WTC11 (cell line): Measurements from ENCODE around the gene NPDC1.

Experiments used
- ATF3 ChIP-seq: sonication (generic); formaldehyde crosslinking; conservative IDR thresholded peaks from 2 replicates; pipeline ENCODE4 v1.8.1; 2022; ENCODE audit warnings: mild to moderate bottlenecking, missing genetic modification reagents
- CREB1 ChIP-seq: sonication (generic); formaldehyde crosslinking; IDR thresholded peaks from 2 replicates; pipeline ENCODE4 v1.8.0; 2023; ENCODE audit warnings: mild to moderate bottlenecking, missing genetic modification reagents
- CTCF ChIP-seq: fragments of 200-600 bp; IDR thresholded peaks from 2 replicates; pipeline ENCODE4 v1.8.0; 2022; ENCODE audit warnings: antibody characterized with exemption
- ESRRA ChIP-seq: sonication (generic); formaldehyde crosslinking; IDR thresholded peaks from 2 replicates; pipeline ENCODE4 v1.8.1; 2022; ENCODE audit warnings: mild to moderate bottlenecking, missing genetic modification reagents, borderline replicate concordance
- FOXJ3 ChIP-seq: sonication (generic); formaldehyde crosslinking; IDR thresholded peaks from 2 replicates; pipeline ENCODE4 v1.9.0; 2021; ENCODE audit warnings: missing genetic modification reagents, mild to moderate bottlenecking, borderline replicate concordance
- FOXP1 ChIP-seq: sonication (generic); formaldehyde crosslinking; IDR thresholded peaks from 2 replicates; pipeline ENCODE4 v1.8.0; 2022; ENCODE audit warnings: missing genetic modification reagents, mild to moderate bottlenecking, moderate library complexity, borderline replicate concordance
- PRRX2 ChIP-seq: fragments of 250-450 bp; sonication (Bioruptor Pico); IDR thresholded peaks from 2 replicates; pipeline ENCODE4 v1.8.0; 2021; ENCODE audit warnings: mild to moderate bottlenecking
- SP1 ChIP-seq: sonication (generic); formaldehyde crosslinking; conservative IDR thresholded peaks from 2 replicates; pipeline ENCODE4 v1.8.1; 2022; ENCODE audit warnings: missing genetic modification reagents
- TP53 ChIP-seq: sonication (generic); formaldehyde crosslinking; IDR thresholded peaks from 2 replicates; pipeline ENCODE4 v1.8.1; 2023; ENCODE audit warnings: mild to moderate bottlenecking, missing genetic modification reagents
- USF1 ChIP-seq: sonication (generic); formaldehyde crosslinking; IDR thresholded peaks from 2 replicates; pipeline ENCODE4 v1.8.0; 2022; ENCODE audit warnings: mild to moderate bottlenecking, missing genetic modification reagents
- ZNF423 ChIP-seq: fragments of 250-450 bp; sonication (Bioruptor Pico); IDR thresholded peaks from 2 replicates; pipeline ENCODE4 v2.1.2; 2022; ENCODE audit warnings: mild to moderate bottlenecking, moderate library complexity
- TF ChIP-seq, protein P1 (sequence below): sonication (generic); formaldehyde crosslinking; IDR thresholded peaks from 2 replicates; pipeline ENCODE4 v1.8.0; 2022; ENCODE audit warnings: mild to moderate bottlenecking, missing genetic modification reagents

DNA sequence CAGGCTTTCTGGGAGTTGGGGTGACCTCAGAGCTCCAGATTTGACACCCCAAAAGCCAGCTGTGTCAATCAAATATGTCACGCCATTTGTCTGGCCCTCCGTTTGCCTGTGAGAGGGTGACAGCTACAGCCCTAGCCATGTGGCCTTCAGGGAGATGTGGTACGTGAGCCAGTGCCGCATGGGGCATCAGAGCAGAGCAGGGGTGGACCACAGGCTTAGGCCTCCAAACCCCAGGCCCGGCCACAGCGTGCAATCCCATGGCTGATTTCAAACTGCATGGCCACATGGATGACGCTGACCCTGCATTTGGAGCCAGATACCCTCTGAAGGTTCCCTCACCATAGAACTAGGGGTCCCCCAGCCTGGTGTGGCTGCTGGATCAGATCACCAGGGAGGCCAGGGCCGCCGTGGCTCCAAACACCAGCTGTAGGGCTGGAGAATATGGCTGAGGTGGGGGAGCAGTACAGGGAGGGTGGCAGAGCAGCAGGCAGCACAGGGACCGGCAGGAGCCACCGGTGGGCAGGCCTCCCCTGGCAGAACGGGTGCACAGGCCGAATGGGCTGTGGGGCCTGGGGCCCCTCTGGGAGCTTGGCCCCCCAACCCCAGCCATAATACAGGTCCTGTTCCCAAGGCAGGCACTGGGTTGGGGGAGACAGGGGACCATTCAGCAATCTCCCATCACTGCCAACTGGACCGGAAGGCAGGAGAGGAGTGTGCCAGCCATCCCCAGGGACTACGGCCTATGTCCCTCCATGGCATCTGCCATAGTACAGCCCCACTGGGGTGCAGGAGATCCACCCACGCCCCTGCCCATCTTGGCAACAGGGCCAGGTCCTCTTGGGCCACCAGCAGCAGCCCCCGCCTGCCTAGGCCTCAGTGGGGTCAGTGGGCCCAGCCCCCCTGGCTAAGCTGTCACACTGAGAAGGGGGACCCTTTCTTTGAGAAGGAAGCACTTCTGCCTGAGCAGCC, 22.8 kb upstream of the NPDC1 start:
- TF ChIP-seq CTCF: no peak
- TF ChIP-seq USF1: no peak
- no peak for TF ChIP-seq TP53 (CRISPR knock-in tag)
- TF ChIP-seq ATF3 (CRISPR knock-in tag): no peak
- TF ChIP-seq CREB1: no peak
- no peak for TF ChIP-seq PRRX2 (CRISPR knock-in tag)
- TF ChIP-seq, protein P1, sequence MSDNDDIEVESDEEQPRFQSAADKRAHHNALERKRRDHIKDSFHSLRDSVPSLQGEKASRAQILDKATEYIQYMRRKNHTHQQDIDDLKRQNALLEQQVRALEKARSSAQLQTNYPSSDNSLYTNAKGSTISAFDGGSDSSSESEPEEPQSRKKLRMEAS: no peak
- TF ChIP-seq SP1 (CRISPR knock-in tag): no peak
- no peak for TF ChIP-seq FOXJ3 (CRISPR knock-in tag)
- no peak for TF ChIP-seq ZNF423 (CRISPR knock-in tag)
- TF ChIP-seq FOXP1 (CRISPR knock-in tag): no peak
- no peak for TF ChIP-seq ESRRA
